Endothelial cell of umbilical vein (primary cell): ENCODE data around the gene GNAO1. TPM values are rescaled to one million over a fixed set of nuclear protein-coding genes. Genes with fewer than 3 reads are reported as not detected.

Source experiments
- BruUV-seq: library from RNA; stranded (reverse); fragments of 400-500 nt; replicated peaks from 2 replicates; lab custom pipeline; 2021; lab: Mats Ljungman, UMichigan
- CTCF ChIA-PET: fragments of 300-600, 350-600 bp; sonication (Branson Sonifier 250); formaldehyde crosslinking; loops from one replicate; lab custom pipeline; 2021; ENCODE audit warnings: antibody characterized with exemption, inconsistent platforms; lab: Charles Lee
- POLR2A ChIA-PET: fragments of 300-600, 350-600 bp; sonication (Branson Sonifier 250); formaldehyde crosslinking; loops from one replicate; lab custom pipeline; 2021; ENCODE audit warnings: antibody characterized with exemption, inconsistent platforms; lab: Charles Lee
- DNase-seq: peaks from one replicate; pipeline ENCODE4 v3.0.0-alpha.2; 2011; ENCODE audit warnings: low read depth, low spot score
- FAIRE-seq: peaks from 2 replicates; lab custom pipeline; 2011; peaks lifted over from hg19 to GRCh38; lab: Jason Lieb, UNC
- H2AFZ ChIP-seq: 2 replicates; pipeline ENCODE4 v1.6.0; 2012; ENCODE audit warnings: low read depth, low read length, control low read depth, inconsistent platforms
- H3K27ac ChIP-seq: 2 replicates; pipeline ENCODE4 v1.5.1; 2011; ENCODE audit warnings: low read depth, mild to moderate bottlenecking, control low read depth, low read length, moderate library complexity; ENCODE audit not compliant: insufficient read depth
- H3K27me3 ChIP-seq, 2 experiments: 2 replicates each; pipeline versions ENCODE4 v1.6.0 to v1.6.1; 2011; ENCODE audit warnings: low read length in 2 of 2, mixed read lengths in 1 of 2; ENCODE audit not compliant: control insufficient read depth in 2 of 2, insufficient read depth in 2 of 2
- H3K36me3 ChIP-seq, 2 experiments: 2 replicates in 1 of 2; 3 replicates in 1 of 2; pipeline ENCODE4 v1.5.1; 2011; ENCODE audit warnings: low read length in 2 of 2, mild to moderate bottlenecking in 1 of 2, moderate library complexity in 1 of 2; ENCODE audit not compliant: control insufficient read depth in 2 of 2, insufficient read depth in 2 of 2; ENCODE audit errors: extremely low read depth in 1 of 2
- H3K4me1 ChIP-seq: 3 replicates; pipeline ENCODE4 v1.5.1; 2011; ENCODE audit warnings: mild to moderate bottlenecking, low read length; ENCODE audit not compliant: control insufficient read depth, insufficient read depth; ENCODE audit errors: extremely low read depth
- H3K4me2 ChIP-seq: 2 replicates; pipeline ENCODE4 v1.6.1; 2011; ENCODE audit warnings: low read length, control low read depth, mixed read lengths; ENCODE audit not compliant: insufficient read depth
- H3K4me3 ChIP-seq, 3 experiments: fragments of 200-600 bp in 1 of 3; sonication (generic), shearing (Covaris generic) in 1 of 3; replicated peaks in 1 of 3; 2 replicates each; pipeline ENCODE4 v1.5.1; 2011 to 2016; ENCODE audit warnings: control low read depth in 3 of 3, low read length in 3 of 3, mild to moderate bottlenecking in 2 of 3, inconsistent platforms in 1 of 3, low read depth in 1 of 3, moderate library complexity in 1 of 3; ENCODE audit not compliant: insufficient read depth in 1 of 3
- H3K79me2 ChIP-seq: 2 replicates; pipeline ENCODE4 v1.6.0; 2012; ENCODE audit warnings: low read length, inconsistent platforms; ENCODE audit not compliant: control insufficient read depth, insufficient read depth
- H3K9ac ChIP-seq: replicated peaks from 2 replicates; pipeline ENCODE3; 2011; ENCODE audit warnings: low read length, control low read depth; ENCODE audit not compliant: insufficient read depth; ENCODE audit errors: extremely low read depth
- H3K9me1 ChIP-seq: replicated peaks from 3 replicates; pipeline ENCODE4 v1.6.0; 2011; ENCODE audit warnings: mild to moderate bottlenecking, low read length; ENCODE audit not compliant: control insufficient read depth, insufficient read depth; ENCODE audit errors: extremely low read depth
- H3K9me3 ChIP-seq: replicated peaks from 2 replicates; pipeline ENCODE4 v1.5.1; 2012; ENCODE audit warnings: low read length, inconsistent platforms; ENCODE audit not compliant: control insufficient read depth, insufficient read depth
- H4K20me1 ChIP-seq: replicated peaks from 2 replicates; pipeline ENCODE3; 2011; ENCODE audit warnings: mild to moderate bottlenecking, low read length; ENCODE audit not compliant: control insufficient read depth, insufficient read depth; ENCODE audit errors: extremely low read depth
- CTCF ChIP-seq, 2 donors: IDR thresholded peaks; 1 replicate in 1 of 2; 2 replicates in 1 of 2; pipeline ENCODE4 v1.5.1; 2011; ENCODE audit warnings: low read length in 2 of 2, mild to moderate bottlenecking in 2 of 2, moderate library complexity in 2 of 2, control low read depth in 1 of 2, inconsistent platforms in 1 of 2, low read depth in 1 of 2; ENCODE audit not compliant: insufficient read depth in 1 of 2; ENCODE audit errors: extremely low read depth in 1 of 2
- EZH2 ChIP-seq: IDR thresholded peaks from 2 replicates; pipeline ENCODE4 v1.6.1; 2012; ENCODE audit warnings: borderline replicate concordance, low read depth, mild to moderate bottlenecking, moderate library complexity, low read length, inconsistent platforms; ENCODE audit not compliant: severe bottlenecking
- FOS ChIP-seq: IDR thresholded peaks from 2 replicates; pipeline ENCODE4 v1.6.1; 2011; ENCODE audit warnings: mild to moderate bottlenecking, low read length, moderate library complexity, borderline replicate concordance; ENCODE audit not compliant: insufficient read depth
- GATA2 ChIP-seq: IDR thresholded peaks from 2 replicates; pipeline ENCODE4 v1.7.0; 2011; ENCODE audit warnings: low read depth, mild to moderate bottlenecking, moderate library complexity, mixed read lengths, low read length; ENCODE audit not compliant: insufficient read length, insufficient read depth
- JUN ChIP-seq: IDR thresholded peaks from 2 replicates; pipeline ENCODE4 v1.6.1; 2011; ENCODE audit warnings: borderline replicate concordance, low read depth; ENCODE audit not compliant: insufficient read length, insufficient read depth
- MAX ChIP-seq: IDR thresholded peaks from 2 replicates; pipeline ENCODE4 v1.6.1; 2011; ENCODE audit not compliant: insufficient read depth, insufficient read length
- MYC ChIP-seq: IDR thresholded peaks from one replicate; pipeline ENCODE4 v1.6.1; 2011; ENCODE audit warnings: mild to moderate bottlenecking, low read depth, low read length
- POLR2A ChIP-seq: IDR thresholded peaks from 2 replicates; pipeline ENCODE4 v1.6.1; 2012; ENCODE audit warnings: low read depth, mild to moderate bottlenecking, control low read depth, low read length
- POLR2AphosphoS5 ChIP-seq: IDR thresholded peaks from 2 replicates; pipeline ENCODE4 v1.6.1; 2012; ENCODE audit warnings: low read depth, mild to moderate bottlenecking, control low read depth, low read length, moderate library complexity; ENCODE audit not compliant: insufficient read depth
- dilution Hi-C: fragments of 300-500 bp; cut with MboI; formaldehyde crosslinking; loops from one replicate; pipeline ENCODE4 v1.15.0; 2019; ENCODE audit warnings: low sequenced_read_pairs; ENCODE audit not compliant: extremely low pct_ligation_motif_present
- intact Hi-C: fragments of 100-400 bp; cut with micrococcal nuclease; formaldehyde crosslinking; loops from one replicate; pipeline ENCODE4 v1.10.0; 2022
- polyA plus RNA-seq, 4 experiments: library from polyadenylated mRNA; depleted of rRNA in 3 of 4; stranded (reverse) in 3 of 4; unstranded in 1 of 4; fragments of >200 nt; gene quantifications; 2 replicates each; pipeline versions ENCODE4 v1.2.1 to v1.2.3, GENCODE V29; 2011 to 2012; ENCODE audit warnings: missing spikeins in 1 of 4
- total RNA-seq: library from RNA; stranded (reverse); gene quantifications from 2 replicates; pipeline ENCODE4 v1.2.3, GENCODE V29; 2021

GNAO1 gene
- total and polyA plus RNA-seq, 2 donors (not counting 3 experiments of a cell fraction or from before 2014, with no cell fraction given) = not detected

- H3K9me1 ChIP-seq = no peaks in the 10 kb centered on the region
- CTCF ChIA-PET = interaction anchor here (0.9 to 6.6 kb wide), 3 partner anchors 35 to 857 kb away, joined by 3 to 166 read pairs (median 7); no protein-coding TSS in a partner anchor
- H3K9ac ChIP-seq = no peak overlapping the region
- no peak overlapping the region for H3K27ac ChIP-seq
- no peaks in the 10 kb centered on the region for H3K9me3 ChIP-seq
- H3K79me2 ChIP-seq = no peaks in the 10 kb centered on the region
- no peak overlapping the region for H3K4me2 ChIP-seq
- FAIRE-seq (no peak), DNase-seq (no peak)
- POLR2A ChIA-PET = no interaction called here
- no peak overlapping the region for H2AFZ ChIP-seq
- H4K20me1 ChIP-seq = no peaks in the 10 kb centered on the region
- BruUV-seq = no TSS peak
- H3K4me3 ChIP-seq = no peak overlapping the region
- intact Hi-C loops (no loop called here), dilution Hi-C loops (no loop called here)
- H3K36me3 ChIP-seq = no peaks in the 10 kb centered on the region
- H3K4me1 ChIP-seq = no peaks in the 10 kb centered on the region
- H3K27me3 ChIP-seq = peaks cover 4 to 6% of the 10 kb centered on the region in 2 experiments
- TF ChIP-seq MYC (no peak), JUN (no peak)
Measured at GRCh38 chr16:56321571-56321970, 130.3 kb downstream of the GNAO1 start.

- Histone ChIP-seq H3K9ac (no peak overlapping the region), H3K27ac (no peak overlapping the region), H4K20me1 (no peaks in the 10 kb centered on the region), H3K79me2 (no peaks in the 10 kb centered on the region), H3K36me3 (no peaks in the 10 kb centered on the region), H3K4me2 (no peak overlapping the region), H3K9me1 (no peaks in the 10 kb centered on the region), H3K27me3 (peaks cover 0 to 2% of the 10 kb centered on the region in 2 experiments), H3K4me3 (no peak overlapping the region), H3K4me1 (no peaks in the 10 kb centered on the region), H2AFZ (no peak overlapping the region), H3K9me3 (no peaks in the 10 kb centered on the region)
- no TSS peak for BruUV-seq
- FAIRE-seq = no peak
- dilution Hi-C loops = no loop called here
- ChIA-PET POLR2A (no interaction called here), CTCF (interaction anchor here (2.0 kb wide), 1 partner anchor 32 kb away, joined by 10 read pairs; no protein-coding TSS in a partner anchor)
- TF ChIP-seq POLR2AphosphoS5 (no peak), FOS (no peak), MYC (no peak), GATA2 (no peak), EZH2 (no peak), CTCF (IDR thresholded peaks at IDR 0.05; ENCODE audit: extremely low read depth in 1 of 2, insufficient read depth in 1 of 2, low read depth in 1 of 2, low read length in 2 of 2) (no peak), JUN (no peak), MAX (no peak), POLR2A (no peak)
- intact Hi-C loops = no loop called here
- DNase-seq = no peak
Measured at GRCh38 chr16:56324406-56324805, 133.1 kb downstream of the GNAO1 start.
